SU-DHL-6 (cell line): ENCODE measurements around the gene CCDC24.

Experiments
- H2AFZ ChIP-seq: fragments of 200-600 bp; sonication (generic); 2 replicates; pipeline ENCODE4 v1.6.1; 2014; ENCODE audit warnings: low read depth, mild to moderate bottlenecking, moderate library complexity, mixed read lengths, antibody characterized with exemption, low read length; ENCODE audit not compliant: severe bottlenecking
- H3F3A ChIP-seq: fragments of 200-600 bp; shearing (Covaris generic); 2 replicates; pipeline ENCODE4 v1.6.0; 2016; ENCODE audit warnings: antibody characterized with exemption, mild to moderate bottlenecking; ENCODE audit not compliant: insufficient read depth
- H3K27ac ChIP-seq: fragments of 200-600 bp; sonication (generic); 2 replicates; pipeline ENCODE4 v1.5.1; 2016; ENCODE audit warnings: low read depth, mild to moderate bottlenecking, low read length, moderate library complexity, mixed read lengths
- H3K27me3 ChIP-seq: fragments of 200-600 bp; sonication (generic), shearing (Covaris generic); 2 replicates; pipeline ENCODE4 v1.6.0; 2014; ENCODE audit warnings: mild to moderate bottlenecking, low read length
- H3K36me3 ChIP-seq: fragments of 200-600 bp; sonication (generic); 2 replicates; pipeline ENCODE4 v1.6.1; 2014; ENCODE audit warnings: mild to moderate bottlenecking, low read length, mixed read lengths
- H3K4me2 ChIP-seq: fragments of 300-600, 200-600 bp; shearing (Covaris generic), sonication (generic); 2 replicates; pipeline ENCODE4 v1.6.0; 2014; ENCODE audit warnings: low read length, low read depth, mild to moderate bottlenecking; ENCODE audit not compliant: poor library complexity, severe bottlenecking
- H3K4me3 ChIP-seq: fragments of 200-600 bp; sonication (generic); 2 replicates; pipeline ENCODE4 v1.5.1; 2014; ENCODE audit warnings: antibody characterized with exemption, low read length, mild to moderate bottlenecking, mixed read lengths; ENCODE audit not compliant: insufficient read depth, poor library complexity, severe bottlenecking
- H3K79me2 ChIP-seq: fragments of 200-600 bp; sonication (generic); 2 replicates; pipeline ENCODE4 v1.6.1; 2014; ENCODE audit warnings: mild to moderate bottlenecking, low read length, moderate library complexity; ENCODE audit not compliant: insufficient read depth
- H3K9ac ChIP-seq: fragments of 200-600 bp; sonication (generic); 2 replicates; pipeline ENCODE4 v1.7.0; 2014; ENCODE audit warnings: mild to moderate bottlenecking, low read length
- H3K9me2 ChIP-seq: fragments of 200-600 bp; sonication (generic); replicated peaks from 2 replicates; pipeline ENCODE4 v1.6.1; 2014; ENCODE audit warnings: low read length; ENCODE audit not compliant: insufficient read depth
- H3K9me3 ChIP-seq: fragments of 200-600 bp; sonication (generic); 2 replicates; pipeline ENCODE4 v1.6.1; 2014; ENCODE audit warnings: low read length, mixed read lengths; ENCODE audit not compliant: insufficient read depth
- H4K20me1 ChIP-seq: fragments of 200-600 bp; sonication (generic); 2 replicates; pipeline ENCODE4 v1.6.1; 2014; ENCODE audit warnings: low read depth, mild to moderate bottlenecking, antibody characterized with exemption, low read length, moderate library complexity, mixed read lengths
- CTCF ChIP-seq: fragments of 200-600 bp; sonication (generic); IDR thresholded peaks from one replicate; pipeline ENCODE4 v1.5.1; 2017; ENCODE audit warnings: antibody characterized with exemption, mild to moderate bottlenecking, low read length, moderate library complexity; ENCODE audit not compliant: insufficient read depth, poor library complexity, severe bottlenecking
- EZH2phosphoT487 ChIP-seq: fragments of 200-600 bp; sonication (generic), shearing (Covaris generic); conservative IDR thresholded peaks from 2 replicates; pipeline ENCODE4 v1.6.1; 2018; ENCODE audit warnings: mild to moderate bottlenecking, antibody characterized with exemption, low read length, moderate library complexity, mixed read lengths

CCDC24 gene

GRCh38 chr1:43985984-43986595 is 5.3 kb upstream of the CCDC24 start:
- Histone ChIP-seq H2AFZ (no peak overlapping the region), H4K20me1 (no peaks in the 10 kb centered on the region), H3K9ac (no peak overlapping the region), H3K36me3 (no peaks in the 10 kb centered on the region), H3K9me2 (no peaks in the 10 kb centered on the region), H3F3A (peaks cover 10% of the 10 kb centered on the region; the same call in 1 of the 2 replicates), H3K9me3 (no peaks in the 10 kb centered on the region), H3K27me3 (no peaks in the 10 kb centered on the region), H3K4me2 (no peak overlapping the region), H3K4me3 (no peak overlapping the region), H3K27ac (no peak overlapping the region), H3K79me2 (peaks cover 3% of the 10 kb centered on the region; the same call in 1 of the 2 replicates)
- TF ChIP-seq EZH2phosphoT487 (no peak), CTCF (no peak)

GRCh38 chr1:43986712-43987111 is 4.7 kb upstream of the CCDC24 start:
- Histone ChIP-seq H3K4me3 (no peak overlapping the region), H3K36me3 (no peaks in the 10 kb centered on the region), H3K9me2 (no peaks in the 10 kb centered on the region), H2AFZ (no peak overlapping the region), H4K20me1 (no peaks in the 10 kb centered on the region), H3K9ac (no peak overlapping the region), H3K4me2 (no peak overlapping the region), H3F3A (peaks cover 10% of the 10 kb centered on the region; the same call in 1 of the 2 replicates), H3K79me2 (no peaks in the 10 kb centered on the region; the same call in 1 of the 2 replicates), H3K27me3 (no peaks in the 10 kb centered on the region), H3K27ac (no peak overlapping the region), H3K9me3 (no peaks in the 10 kb centered on the region)
- no peak for TF ChIP-seq EZH2phosphoT487
- TF ChIP-seq CTCF, result no peak

- no peaks in the 10 kb centered on the region for H3K36me3 ChIP-seq
- no peak overlapping the region for H3K9ac ChIP-seq
- H3K4me3 ChIP-seq, result no peak overlapping the region
- H3K9me3 ChIP-seq, result no peaks in the 10 kb centered on the region
- no peaks in the 10 kb centered on the region for H3K79me2 ChIP-seq
- peaks cover 10% of the 10 kb centered on the region; the same call in 1 of the 2 replicates for H3F3A ChIP-seq
- no peak overlapping the region for H3K4me2 ChIP-seq
- H3K27me3 ChIP-seq, result no peaks in the 10 kb centered on the region
- H3K9me2 ChIP-seq, result no peaks in the 10 kb centered on the region
- no peak overlapping the region for H3K27ac ChIP-seq
- no peaks in the 10 kb centered on the region for H4K20me1 ChIP-seq
- H2AFZ ChIP-seq, result no peak overlapping the region
- no peak for TF ChIP-seq CTCF
- no peak for TF ChIP-seq EZH2phosphoT487
Observed at GRCh38 chr1:43987159-43987902, 4.1 kb upstream of the CCDC24 start.
